ENCODE data around the gene ATP2B1.

- TF ChIP-seq ZBTB8A (tag by site-specific recombination; IDR thresholded peaks at IDR 0.05) (no peak), YY1 (tag by site-specific recombination; IDR thresholded peaks at IDR 0.05) (no peak), ZNF239 (tag by site-specific recombination; IDR thresholded peaks at IDR 0.05) (no peak), ZNF174 (tag by site-specific recombination; IDR thresholded peaks at IDR 0.05) (no peak), ZNF26 (tag by site-specific recombination; IDR thresholded peaks at IDR 0.05) (no peak), ELK4 (IDR thresholded peaks at IDR 0.05; ENCODE audit: borderline replicate concordance, low read depth, low read length) (no peak), CTCF (tag by site-specific recombination; IDR thresholded peaks at IDR 0.05) (no peak), ZNF274 (IDR thresholded peaks at IDR 0.05; ENCODE audit: low read length) (no peak), ZNF274 (tag by site-specific recombination; IDR thresholded peaks at IDR 0.05; ENCODE audit: borderline replicate concordance) (no peak)
Measured at GRCh38 chr12:89657066-89657465, 51.6 kb downstream of the ATP2B1 start.

All from HEK293 (cell line).